ENCODE data around the gene FZD2.

FZD2 gene

GRCh38 chr17:44607836-44608690 is 50.8 kb downstream of the FZD2 start:
- no peak for DNase-seq (ENCODE audit: low read depth)

- no peak for DNase-seq (ENCODE audit: low read depth)
Measured at GRCh38 chr17:44608727-44609435, 51.6 kb downstream of the FZD2 start.

- DNase-seq (ENCODE audit: low read depth): no peak
Measured at GRCh38 chr17:44610331-44610730, 53.0 kb downstream of the FZD2 start.
